GM10266 (cell line): ENCODE results near the gene WDFY1.

Experiments
- DNase-seq: peaks from one replicate; pipeline ENCODE4 v3.0.0; 2012; ENCODE audit errors: extremely low spot score
- TF ChIP-seq, protein P1 (sequence below): IDR thresholded peaks from 2 replicates; pipeline ENCODE4 v1.5.1; 2012; ENCODE audit warnings: mild to moderate bottlenecking, low read depth; ENCODE audit not compliant: control insufficient read depth, insufficient read depth; ENCODE audit errors: missing control alignments

Gene WDFY1

DNA sequence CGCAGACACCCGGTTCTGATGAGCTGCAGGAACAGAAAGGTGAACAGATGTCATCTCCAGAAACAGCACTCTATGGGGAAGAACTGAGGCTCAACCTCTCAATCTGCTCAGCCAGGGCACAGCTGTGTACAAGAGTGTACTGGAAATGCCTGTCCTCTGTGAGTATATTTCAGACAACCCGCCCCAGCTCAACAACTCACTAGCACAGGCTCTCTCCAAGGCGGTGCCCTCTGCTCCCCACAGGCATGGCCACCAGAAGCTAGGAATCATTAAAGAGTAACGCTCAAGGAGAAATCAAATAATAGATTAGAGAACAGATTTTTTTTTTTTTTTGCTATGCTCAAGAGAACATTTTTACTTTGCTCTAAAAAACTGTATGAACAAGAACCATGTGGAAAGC, 43.8 kb downstream of the WDFY1 start:
- DNase-seq: no peak
- TF ChIP-seq, protein P1, sequence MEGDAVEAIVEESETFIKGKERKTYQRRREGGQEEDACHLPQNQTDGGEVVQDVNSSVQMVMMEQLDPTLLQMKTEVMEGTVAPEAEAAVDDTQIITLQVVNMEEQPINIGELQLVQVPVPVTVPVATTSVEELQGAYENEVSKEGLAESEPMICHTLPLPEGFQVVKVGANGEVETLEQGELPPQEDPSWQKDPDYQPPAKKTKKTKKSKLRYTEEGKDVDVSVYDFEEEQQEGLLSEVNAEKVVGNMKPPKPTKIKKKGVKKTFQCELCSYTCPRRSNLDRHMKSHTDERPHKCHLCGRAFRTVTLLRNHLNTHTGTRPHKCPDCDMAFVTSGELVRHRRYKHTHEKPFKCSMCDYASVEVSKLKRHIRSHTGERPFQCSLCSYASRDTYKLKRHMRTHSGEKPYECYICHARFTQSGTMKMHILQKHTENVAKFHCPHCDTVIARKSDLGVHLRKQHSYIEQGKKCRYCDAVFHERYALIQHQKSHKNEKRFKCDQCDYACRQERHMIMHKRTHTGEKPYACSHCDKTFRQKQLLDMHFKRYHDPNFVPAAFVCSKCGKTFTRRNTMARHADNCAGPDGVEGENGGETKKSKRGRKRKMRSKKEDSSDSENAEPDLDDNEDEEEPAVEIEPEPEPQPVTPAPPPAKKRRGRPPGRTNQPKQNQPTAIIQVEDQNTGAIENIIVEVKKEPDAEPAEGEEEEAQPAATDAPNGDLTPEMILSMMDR: no peak

DNA sequence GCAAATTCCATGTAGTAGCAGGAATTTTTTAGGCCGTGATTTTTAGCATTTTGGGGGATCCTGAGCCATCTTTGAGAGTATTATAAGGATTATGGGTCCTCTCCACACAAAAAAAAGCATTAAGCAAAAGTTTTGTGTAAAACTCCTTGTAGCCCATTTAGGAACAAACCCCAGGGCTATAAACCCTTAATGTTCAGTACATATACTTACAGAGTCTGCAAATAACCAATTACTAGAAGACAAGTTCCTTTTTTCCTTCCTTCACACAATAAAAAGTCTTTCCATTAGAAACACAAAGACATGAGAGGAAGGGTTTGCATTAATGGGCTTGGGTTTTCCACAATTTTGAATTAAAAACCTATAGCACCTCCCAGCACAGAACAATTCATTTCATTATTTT, 44.6 kb downstream of the WDFY1 start:
- no peak for DNase-seq
- TF ChIP-seq, protein P1: no peak

DNA sequence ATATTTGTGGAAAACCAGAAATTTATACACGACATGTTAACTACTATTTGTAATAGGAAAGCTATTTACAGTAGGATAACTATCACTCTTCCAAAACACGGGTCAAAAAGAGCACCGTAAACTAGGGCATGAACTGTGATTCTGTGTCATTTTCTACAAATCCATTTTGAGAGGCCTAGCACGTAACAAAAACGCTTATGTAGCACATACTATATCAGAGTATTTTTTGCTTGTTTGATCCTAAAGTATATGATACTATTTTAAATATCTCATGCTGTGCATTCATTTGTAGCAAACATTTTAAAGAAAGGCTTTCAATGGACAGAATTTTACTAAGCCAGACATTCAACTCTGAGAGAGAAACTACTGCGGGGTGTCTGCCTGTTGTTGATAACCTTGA, 45.1 kb downstream of the WDFY1 start:
- DNase-seq: no peak

DNA sequence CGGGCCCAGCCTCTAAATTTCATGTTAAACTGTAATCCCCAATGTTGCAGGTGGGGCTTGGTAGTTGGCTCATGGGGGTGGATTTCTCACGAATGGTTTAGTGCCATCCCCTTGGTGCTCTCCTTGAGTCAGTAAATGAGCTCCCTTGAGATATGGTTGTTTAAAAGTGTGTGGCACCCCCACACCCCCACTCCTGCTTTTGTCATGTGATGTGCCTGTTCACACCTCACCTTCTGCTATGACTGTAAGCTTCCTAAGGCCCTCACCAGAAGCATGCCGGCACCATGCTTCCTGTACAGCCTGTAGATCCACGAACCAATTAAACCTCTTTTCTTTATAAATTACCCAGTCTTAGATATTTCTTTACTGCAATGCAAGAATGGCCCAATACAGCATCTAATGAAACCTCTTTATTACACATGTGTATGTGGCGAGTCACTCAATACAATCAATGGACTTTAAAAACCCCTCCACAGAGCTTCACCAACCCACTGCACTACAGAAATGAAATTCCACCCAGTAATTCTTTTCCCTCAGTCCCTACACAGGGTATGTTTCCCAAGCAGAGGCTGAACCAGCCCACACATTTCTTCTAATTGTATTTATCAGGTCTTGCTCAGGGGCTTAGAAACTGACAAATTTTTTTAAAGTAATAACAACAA, 47.3 kb downstream of the WDFY1 start:
- TF ChIP-seq, protein P1: no peak
- no peak for DNase-seq

More for the DNA sequence above, 45.1 kb downstream of the WDFY1 start:
- TF ChIP-seq, protein P1: no peak

DNA sequence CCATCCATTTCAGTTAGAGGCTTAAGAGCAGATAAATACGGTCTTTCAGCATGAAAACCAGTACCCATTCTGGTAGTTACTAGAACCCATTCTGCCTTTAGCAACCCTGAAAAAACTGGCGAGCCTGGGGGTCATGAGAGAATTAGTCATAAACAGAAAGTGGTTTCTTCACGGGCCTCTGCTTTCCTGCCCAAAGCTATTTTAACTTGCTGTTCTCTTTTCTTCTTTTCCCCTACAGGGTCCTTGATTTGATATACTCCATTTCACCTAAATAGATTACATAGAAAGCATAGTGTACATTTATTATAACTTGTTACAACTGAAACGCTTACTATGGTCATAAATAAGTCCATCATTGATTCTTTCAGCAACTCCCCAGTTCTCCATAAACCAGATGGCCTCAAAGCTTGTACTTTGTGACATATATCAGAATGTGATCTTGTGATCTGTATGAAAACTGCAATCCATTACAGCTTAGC, 48.3 kb downstream of the WDFY1 start:
- TF ChIP-seq, protein P1: no peak

DNA sequence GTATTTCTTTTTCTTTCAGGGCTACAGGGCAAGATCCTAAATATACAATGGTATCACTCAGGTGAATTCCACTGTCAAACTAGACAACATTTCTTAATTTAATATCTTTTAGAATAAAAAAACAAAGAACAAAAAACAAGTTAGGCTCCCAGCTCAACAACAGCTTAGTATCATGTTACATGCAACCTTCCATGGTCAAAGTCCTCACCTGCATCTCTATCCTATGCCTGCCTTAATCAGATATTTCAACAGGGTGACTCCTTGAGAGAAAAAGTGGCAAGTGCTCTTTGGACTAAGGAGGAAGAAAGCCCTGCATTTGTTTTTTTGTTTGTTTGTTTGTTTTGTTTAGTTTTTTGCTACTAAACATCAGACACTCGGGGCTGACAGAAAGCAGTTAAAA, 50.2 kb downstream of the WDFY1 start:
- TF ChIP-seq, protein P1: no peak
- DNase-seq: no peak

More for the DNA sequence above, 48.3 kb downstream of the WDFY1 start:
- DNase-seq: peak; percentile 52

DNA sequence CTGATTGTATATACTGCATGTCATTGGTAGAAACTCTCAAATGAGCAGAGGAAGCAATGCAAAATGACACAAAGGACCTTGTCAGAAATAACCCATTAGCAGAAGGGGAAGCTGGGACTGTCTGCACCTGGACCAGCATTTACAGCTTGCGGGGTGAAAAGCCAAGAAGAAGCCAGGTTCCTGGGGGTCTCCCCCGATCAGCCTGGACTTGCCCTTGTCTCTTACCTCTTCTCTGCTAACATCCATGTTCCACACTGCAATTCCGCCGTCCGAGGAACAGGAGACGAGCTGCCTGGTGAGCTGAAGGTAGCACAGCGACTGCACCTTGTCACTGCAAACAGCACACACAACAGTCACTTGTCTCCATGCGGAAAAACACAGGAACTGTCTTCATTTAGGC, 51.1 kb downstream of the WDFY1 start:
- DNase-seq: no peak
- TF ChIP-seq, protein P1: no peak
